CD4-positive, alpha-beta T cell treated with Interleukin-4 for 1 hour (primary cell): ENCODE measurements around the gene CHURC1.

Source experiments
- DNase-seq, 2 donors: peaks; one replicate each; pipeline ENCODE4 v3.0.0-alpha.2; 2020 to 2022

CHURC1 gene

DNA sequence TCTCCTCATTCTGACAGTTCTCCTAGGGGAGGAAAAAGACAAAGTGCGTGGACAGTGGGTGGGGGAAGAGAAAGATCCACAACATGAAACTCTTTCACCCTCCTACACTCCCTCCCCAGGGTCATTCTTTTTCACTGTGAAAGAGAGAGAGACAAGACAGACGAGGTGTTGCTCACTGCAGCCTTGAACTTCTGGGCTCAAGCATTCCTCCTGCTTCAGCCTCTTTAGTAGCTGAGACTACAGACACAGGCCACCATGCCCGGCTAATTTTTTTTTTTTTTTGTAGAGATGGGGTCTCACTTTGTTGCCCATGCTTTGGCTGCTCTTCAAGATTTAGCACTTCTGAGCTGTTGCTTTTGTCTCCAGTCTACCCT is 25.5 kb downstream of the CHURC1 start:
- DNase-seq = no peak

GRCh38 chr14:64940336-64940910 is 26.2 kb downstream of the CHURC1 start:
- DNase-seq = no peak

DNA sequence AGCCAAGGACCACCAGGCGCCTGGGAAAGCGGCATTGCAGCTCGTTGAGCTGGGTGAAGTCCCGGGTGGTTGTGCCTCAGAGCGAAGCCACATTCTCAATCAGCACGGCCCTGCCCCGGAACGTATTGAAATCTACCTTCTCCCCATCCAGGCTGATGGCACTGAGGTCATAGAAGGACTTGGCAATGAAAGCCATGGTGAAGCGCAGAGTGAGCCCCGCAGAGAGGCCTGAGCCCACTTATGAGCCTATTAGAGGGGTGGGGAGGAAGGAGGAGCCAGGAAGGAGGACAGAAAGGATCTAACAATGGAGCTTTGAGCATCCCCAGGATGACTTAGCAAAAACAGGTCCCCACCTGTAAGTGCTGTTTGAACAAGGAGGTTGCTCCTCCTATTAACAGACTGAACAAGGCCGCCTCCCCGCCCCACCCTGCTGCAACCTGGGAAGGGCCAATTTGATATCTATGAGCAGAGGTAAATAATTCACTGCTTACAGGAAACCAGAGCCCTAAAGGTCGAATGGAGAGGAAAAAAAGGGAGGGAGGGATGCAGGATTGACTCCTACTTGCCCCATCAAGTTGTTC is 28.4 kb downstream of the CHURC1 start, which contains the start of gene GPX2:
TSS of gene GPX2 (minus strand) at position 215 of the 581 bp plus-strand sequence. CDS start at position 196, 19 bp downstream.
- DNase-seq = no peak

- DNase-seq = no peak
Observed at GRCh38 chr14:64943556-64943955, 29.3 kb downstream of the CHURC1 start.

DNA sequence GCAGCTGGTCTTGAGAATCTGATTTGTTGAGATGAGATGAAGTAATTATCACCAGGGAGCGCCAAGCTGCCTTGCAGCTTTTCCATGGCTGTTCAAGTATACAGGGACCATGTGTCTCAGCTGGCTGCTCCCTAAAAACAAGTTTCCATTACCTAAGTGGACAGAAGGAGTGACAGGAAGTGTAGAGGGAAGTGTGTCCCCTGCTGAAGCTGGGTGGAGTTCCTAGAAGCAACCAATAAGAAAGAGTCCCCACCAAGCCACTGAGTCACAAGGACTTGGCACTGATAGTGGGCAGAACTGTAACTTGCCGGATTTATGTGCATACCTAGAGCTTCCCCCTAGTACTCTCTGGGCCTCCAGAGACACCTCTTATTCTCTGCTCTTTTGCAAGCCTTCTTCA is 29.8 kb downstream of the CHURC1 start:
- DNase-seq = no peak

DNA sequence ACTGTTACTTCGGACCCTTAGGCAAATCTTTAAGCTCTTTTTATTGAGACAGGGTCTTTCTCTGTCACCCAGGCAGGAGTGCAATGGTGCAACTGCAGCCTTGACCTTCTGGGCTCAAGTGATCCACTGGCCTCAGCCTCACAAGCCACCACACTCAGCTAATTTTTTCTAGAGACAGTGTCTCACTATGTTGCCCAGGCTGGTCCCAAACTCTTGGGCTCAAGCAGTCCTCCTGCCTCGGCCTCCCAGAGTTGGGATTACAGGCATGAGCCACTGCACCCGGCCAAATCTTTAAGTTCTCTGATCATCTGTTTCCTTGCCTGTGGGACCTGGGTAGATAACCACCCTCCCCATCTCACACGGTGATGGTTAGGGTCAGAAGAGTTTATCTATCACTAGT is 30.6 kb downstream of the CHURC1 start:
- no peak for DNase-seq

DNA sequence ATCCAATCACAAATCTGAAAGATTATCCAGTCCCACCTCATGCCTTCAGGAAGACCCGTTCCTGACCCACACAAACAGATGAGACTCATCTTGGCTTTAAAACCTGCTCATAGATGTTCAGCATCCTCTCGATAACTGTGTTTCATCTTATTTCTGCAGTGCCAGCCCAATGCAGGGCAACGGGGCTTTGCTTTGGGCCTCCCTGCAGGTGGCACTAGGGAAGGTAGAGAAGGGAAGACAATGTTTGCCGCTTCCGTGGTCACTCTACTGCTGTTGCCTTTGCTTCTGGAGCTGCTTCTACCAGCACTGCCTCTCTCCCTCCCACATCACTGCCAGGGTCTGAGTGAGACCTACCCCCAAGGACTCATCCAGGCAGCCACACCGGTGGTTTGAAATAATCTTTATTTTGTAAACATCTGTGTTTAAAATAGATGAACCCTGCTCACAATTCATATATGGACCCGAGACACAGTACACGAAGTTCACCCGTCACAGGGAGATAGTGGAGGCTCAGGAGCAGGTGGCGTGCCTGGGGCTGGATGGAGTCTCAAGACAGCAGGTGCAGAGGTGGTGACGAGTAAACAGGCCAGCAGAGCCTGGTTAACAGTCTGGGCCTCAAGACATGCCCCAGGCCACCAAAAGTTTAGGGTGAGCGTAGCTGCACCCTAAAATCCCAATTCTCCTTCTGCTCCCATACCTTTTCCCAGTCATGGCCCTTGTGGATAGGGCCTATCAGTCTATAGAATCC is 31.4 kb downstream of the CHURC1 start:
- no peak for DNase-seq

- no peak for DNase-seq
Observed at GRCh38 chr14:64946310-64947045, 32.2 kb downstream of the CHURC1 start.

DNA sequence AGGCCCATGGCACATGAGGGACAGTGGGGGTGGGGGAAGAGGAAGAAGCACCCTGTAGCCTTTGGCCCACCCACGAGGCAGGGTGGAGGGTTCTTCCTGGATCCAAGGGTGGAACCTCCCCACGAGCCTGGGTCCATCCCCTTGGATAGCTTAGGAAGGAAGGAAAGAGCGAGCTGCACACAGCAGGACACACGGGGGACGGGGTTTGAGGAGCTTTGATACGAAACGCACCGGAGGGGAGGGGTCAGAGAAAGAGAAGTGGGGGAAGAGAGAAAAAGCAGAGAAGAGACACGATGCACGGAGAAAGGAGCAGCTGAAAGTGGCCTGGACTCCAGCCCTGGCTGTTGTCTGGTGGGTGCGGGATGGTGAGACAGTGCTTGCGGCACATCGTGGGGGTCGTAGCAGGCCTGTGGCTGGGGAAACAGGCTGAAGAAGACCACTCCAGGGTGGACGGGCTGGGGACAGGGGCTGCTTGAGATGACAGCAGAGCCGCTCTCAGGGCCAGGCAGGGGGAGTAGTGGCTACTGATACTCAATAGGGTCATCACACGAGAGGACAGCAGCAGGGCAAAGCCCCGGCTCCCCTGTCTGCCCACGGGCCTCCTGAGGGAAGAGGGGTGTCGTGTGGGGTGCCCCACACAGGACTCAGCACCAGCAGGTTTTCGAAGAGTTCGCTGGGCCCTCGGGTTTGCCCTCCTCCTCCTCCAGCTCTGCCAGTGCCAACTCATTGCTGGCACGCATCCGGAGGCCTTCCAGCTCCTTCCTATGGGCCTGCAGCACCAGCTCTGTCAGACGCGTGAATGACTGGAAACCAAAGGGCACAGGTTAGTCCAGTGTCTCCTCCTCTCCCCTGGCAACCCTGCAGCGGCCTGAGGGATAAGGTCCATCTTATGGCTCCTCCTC is 33.7 kb downstream of the CHURC1 start:
- no peak for DNase-seq

DNA sequence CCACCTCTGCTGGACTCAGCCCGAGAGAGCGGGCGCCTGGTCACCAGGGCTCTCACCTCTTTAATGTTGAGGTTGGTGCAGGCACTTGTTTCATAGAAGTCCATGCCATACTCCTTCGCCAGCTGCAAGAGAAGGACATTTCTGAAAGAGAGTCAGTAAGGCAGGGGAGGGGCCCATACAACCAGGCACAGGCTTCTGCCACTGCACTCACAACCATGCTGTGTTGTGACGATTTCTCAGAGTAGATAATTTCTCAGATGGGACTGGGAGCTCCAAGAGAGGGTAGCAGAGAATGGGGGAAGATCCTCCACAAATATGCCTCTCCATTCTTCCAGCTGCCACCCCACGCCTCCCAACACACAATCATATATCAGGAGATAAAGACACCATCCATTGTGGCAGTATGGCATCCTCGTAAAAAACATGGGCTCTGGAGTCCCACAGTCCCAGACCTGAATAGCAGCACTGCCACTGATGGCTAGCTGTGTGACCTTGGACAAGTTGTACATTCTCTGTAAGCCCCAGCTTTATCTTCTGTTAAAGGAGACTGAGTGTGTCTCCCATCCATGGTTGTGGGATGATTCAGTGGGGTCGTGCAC is 34.5 kb downstream of the CHURC1 start:
- no peak for DNase-seq

- DNase-seq = no peak
Observed at GRCh38 chr14:64950889-64951288, 36.6 kb downstream of the CHURC1 start.

GRCh38 chr14:64951291-64951690 is 37.0 kb downstream of the CHURC1 start:
- DNase-seq = no peak

GRCh38 chr14:64951724-64952123 is 37.5 kb downstream of the CHURC1 start:
- no peak for DNase-seq

DNA sequence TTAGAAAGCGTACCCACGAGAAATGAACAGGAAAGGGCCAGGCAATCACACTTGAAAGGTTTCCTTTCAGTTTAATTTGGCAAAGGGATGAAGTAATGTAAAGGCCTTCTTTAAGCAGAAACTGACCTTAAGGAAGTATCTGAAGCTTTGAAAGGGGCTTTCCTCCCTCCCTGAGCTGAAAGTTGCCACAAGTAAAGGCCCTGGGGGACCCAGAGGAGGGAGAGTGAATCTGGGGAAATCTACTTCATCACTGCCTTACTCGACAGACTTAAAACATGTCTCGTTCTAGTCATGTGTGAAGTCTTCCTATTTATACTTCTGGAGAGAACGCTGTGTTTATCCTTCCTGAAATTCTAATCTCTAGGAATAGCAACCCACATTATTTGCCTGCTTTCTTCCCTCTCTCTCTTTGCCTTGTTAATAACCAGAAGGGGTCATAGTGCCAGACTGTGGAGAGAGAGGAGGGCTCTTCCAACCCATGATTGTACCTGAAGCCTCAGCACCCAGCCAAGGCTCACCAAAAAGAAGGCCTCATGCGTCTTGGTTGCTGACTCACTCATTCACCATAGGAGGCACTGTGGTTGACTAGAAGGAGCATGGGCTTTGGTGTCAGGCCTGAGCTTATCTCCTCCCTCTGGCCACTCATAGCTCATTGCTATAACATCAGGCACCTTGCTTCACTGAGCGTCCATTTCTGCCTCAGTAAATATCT is 38.5 kb downstream of the CHURC1 start:
- no peak for DNase-seq

GRCh38 chr14:64953310-64953654 is 39.0 kb downstream of the CHURC1 start:
- no peak for DNase-seq

DNA sequence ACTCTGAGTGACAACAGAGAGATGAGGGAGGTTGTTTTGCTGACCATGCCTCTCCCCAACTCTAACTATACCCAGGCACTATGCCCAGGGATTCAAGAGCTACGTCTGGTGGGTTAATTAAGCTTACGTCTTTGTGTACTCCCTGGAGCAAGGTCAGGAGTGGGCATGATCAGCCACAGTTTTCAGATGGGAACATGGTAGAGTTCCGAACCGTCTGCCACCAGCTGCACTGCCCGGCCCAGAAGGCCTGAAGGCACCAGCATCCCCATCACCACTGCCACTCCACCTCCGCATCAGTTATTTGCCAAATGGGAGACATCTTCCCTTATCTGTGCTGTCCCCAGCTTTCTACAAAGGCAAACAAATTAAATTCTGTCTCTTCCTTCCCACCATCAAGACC is 39.4 kb downstream of the CHURC1 start:
- DNase-seq = no peak

DNA sequence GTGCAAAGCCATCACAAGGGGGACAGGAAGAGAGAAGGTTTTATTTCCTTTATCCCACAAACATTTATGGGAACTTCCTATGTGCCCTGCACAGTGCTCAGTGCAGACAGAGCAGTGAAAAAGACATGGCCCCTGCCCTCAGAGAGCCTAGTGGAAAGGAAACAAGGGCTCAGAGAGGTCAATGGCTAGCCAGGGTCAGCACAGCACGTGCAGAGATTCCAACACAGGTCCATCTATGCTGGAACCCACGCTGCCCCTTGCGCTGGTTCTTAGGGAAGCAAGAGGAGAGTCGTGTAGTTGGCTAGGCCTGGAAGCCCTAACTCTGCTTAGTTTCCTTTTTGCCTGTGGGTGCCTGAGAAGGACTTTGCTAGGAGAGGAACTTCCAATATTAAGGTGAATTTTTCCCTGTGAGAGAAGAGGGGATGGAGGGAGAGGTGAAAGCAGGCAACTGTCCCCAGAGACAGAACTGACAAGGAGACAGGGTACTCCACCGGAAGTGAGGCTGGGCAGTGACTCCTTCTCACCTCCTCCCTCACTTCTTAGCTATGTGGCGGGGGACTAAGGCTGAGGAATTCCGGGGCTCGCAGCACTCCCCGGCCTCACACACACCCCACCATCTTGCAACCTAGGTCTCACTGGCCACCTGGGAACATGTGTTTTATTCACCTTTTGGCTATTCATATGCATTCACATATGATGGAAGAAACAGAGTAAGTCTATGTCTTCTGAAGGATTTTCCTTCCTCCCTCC is 40.4 kb downstream of the CHURC1 start:
- no peak for DNase-seq

DNA sequence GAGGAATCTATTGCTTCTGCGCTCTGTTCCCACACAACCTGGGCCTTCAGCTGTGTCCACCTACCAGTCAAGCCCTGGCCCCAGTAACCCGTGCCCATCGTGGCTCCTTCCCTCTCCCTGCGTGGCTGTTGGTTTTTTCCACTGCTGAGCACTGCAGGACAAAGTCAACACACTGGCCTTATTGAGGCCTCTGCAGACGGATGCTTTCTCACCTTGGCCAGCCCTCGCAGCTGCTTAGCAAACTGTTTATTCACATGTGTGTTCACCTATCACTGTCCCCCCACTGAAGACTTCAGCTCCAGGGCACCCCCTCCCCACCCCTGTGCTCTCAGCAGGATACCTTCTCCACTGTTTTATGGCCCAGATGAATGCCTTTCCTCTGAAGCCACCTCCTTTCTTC is 41.0 kb downstream of the CHURC1 start:
- no peak for DNase-seq

DNA sequence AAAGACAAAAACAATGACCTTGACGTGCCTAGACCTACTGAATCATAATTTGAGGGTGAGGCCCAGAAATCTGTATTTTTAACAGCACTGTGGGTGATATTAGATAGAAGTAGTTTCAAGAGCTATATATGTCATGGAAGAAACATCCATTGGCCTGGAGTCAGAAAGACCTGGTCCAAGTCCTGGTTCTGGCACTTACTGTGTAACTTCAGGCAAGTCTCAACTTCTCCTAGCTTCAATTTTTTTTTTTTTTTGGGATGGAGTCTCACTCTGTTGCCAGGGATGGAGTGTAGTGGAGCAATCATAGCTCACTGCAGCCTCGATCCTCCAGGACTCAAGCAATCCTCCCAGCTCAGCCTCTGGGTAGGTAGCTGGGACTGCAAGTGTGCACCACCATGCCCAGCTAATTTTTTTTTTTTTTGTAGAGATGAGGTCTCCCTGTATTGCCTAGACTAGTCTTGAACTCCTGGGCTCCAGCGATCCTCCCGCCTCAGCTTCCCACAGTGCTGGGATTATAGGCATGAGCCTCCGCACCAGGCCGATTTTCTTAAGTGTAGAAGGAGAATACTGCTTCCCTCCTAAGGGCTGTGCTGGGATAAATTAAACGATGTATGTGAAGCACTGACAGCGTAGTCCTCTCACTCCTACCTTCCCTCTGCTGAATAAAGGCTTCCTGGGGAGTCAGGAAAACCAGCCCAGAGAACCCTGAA is 42.6 kb downstream of the CHURC1 start:
- DNase-seq = no peak

DNA sequence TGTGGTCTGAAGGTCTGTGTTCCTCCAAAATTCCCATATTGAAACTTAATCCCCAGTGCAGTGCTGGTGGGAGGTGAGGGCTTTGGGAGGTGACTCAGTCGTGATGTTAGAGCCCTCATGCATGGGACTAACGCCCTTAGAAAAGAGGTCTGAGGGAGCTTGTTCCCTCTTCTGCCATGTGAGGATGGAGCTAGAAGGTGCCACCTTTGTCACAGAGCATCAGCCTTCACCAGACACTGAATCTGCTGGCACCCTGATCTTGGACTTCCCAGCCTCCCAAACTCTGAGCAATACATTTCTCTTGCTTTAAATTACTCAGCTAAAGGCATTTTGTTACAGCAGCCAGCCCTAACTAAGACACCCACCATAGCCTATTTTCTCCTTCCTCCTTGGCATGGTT is 43.9 kb downstream of the CHURC1 start:
- no peak for DNase-seq
